DOHH2 (cell line): ENCODE results near the gene TNFRSF21.

ENCODE experiments used
- H3F3A ChIP-seq: fragments of 200-600 bp; sonication (generic), shearing (Covaris generic); 2 replicates; pipeline ENCODE4 v1.6.0; 2016; ENCODE audit warnings: antibody characterized with exemption, mild to moderate bottlenecking; ENCODE audit not compliant: control insufficient read depth, insufficient read depth
- H3K27ac ChIP-seq: fragments of 200-600 bp; sonication (generic); 2 replicates; pipeline ENCODE4 v1.5.1; 2014; ENCODE audit warnings: low read depth, mild to moderate bottlenecking, low read length, moderate library complexity
- H3K27me3 ChIP-seq: fragments of 200-600 bp; sonication (generic); 2 replicates; pipeline ENCODE4 v1.6.1; 2014; ENCODE audit warnings: mild to moderate bottlenecking, low read length, mixed read lengths; ENCODE audit not compliant: control insufficient read depth
- H3K36me3 ChIP-seq: fragments of 200-600 bp; sonication (generic); 2 replicates; pipeline ENCODE4 v1.6.1; 2014; ENCODE audit warnings: mild to moderate bottlenecking, low read length, moderate library complexity, mixed read lengths; ENCODE audit not compliant: control insufficient read depth
- H3K4me1 ChIP-seq: fragments of 200-600 bp; sonication (generic); 2 replicates; pipeline ENCODE4 v1.6.1; 2014; ENCODE audit warnings: mild to moderate bottlenecking, low read length, mixed read lengths; ENCODE audit not compliant: control insufficient read depth
- H3K4me2 ChIP-seq: fragments of 200-600 bp; sonication (generic); 2 replicates; pipeline ENCODE4 v1.6.0; 2014; ENCODE audit warnings: mild to moderate bottlenecking, low read length, moderate library complexity
- H3K4me3 ChIP-seq: fragments of 200-600 bp; sonication (generic); 2 replicates; pipeline ENCODE4 v1.5.1; 2014; ENCODE audit warnings: mild to moderate bottlenecking, low read length, mixed read lengths
- H3K79me2 ChIP-seq: fragments of 200-600 bp; sonication (generic); 2 replicates; pipeline ENCODE4 v1.6.1; 2014; ENCODE audit warnings: mild to moderate bottlenecking, low read length, mixed read lengths; ENCODE audit not compliant: control insufficient read depth
- H3K9me2 ChIP-seq: fragments of 200-600 bp; sonication (generic); replicated peaks from 2 replicates; pipeline ENCODE4 v1.6.1; 2014; ENCODE audit warnings: mild to moderate bottlenecking, low read length, mixed read lengths; ENCODE audit not compliant: control insufficient read depth
- H3K9me3 ChIP-seq: fragments of 200-600 bp; sonication (generic); 2 replicates; pipeline ENCODE4 v1.6.1; 2014; ENCODE audit warnings: antibody characterized with exemption, low read length, mixed read lengths; ENCODE audit not compliant: control insufficient read depth, insufficient read depth
- H4K20me1 ChIP-seq: fragments of 200-600 bp; sonication (generic); 2 replicates; pipeline ENCODE4 v1.6.0; 2014; ENCODE audit warnings: low read depth, mild to moderate bottlenecking, antibody characterized with exemption, low read length, moderate library complexity; ENCODE audit not compliant: control insufficient read depth, insufficient read depth
- CTCF ChIP-seq: fragments of 200-600 bp; sonication (generic); IDR thresholded peaks from one replicate; pipeline ENCODE4 v1.5.1; 2014; ENCODE audit warnings: antibody characterized with exemption, mild to moderate bottlenecking, low read depth, low read length; ENCODE audit not compliant: poor library complexity, severe bottlenecking
- EZH2phosphoT487 ChIP-seq: fragments of 200-600 bp; sonication (generic); IDR thresholded peaks from 2 replicates; pipeline ENCODE4 v1.6.1; 2017; ENCODE audit warnings: borderline replicate concordance, mild to moderate bottlenecking, antibody characterized with exemption, low read length, moderate library complexity, mixed read lengths

TNFRSF21 gene

GRCh38 chr6:47256981-47257730 lies 52.5 kb downstream of the TNFRSF21 start:
- peaks cover 17% of the 10 kb centered on the region for H3K4me1 ChIP-seq
- H4K20me1 ChIP-seq, result no peaks in the 10 kb centered on the region
- no peaks in the 10 kb centered on the region for H3F3A ChIP-seq
- no peaks in the 10 kb centered on the region for H3K9me3 ChIP-seq
- no peak overlapping the region for H3K4me3 ChIP-seq
- H3K9me2 ChIP-seq, result no peaks in the 10 kb centered on the region
- no peaks in the 10 kb centered on the region for H3K27me3 ChIP-seq
- no peaks in the 10 kb centered on the region for H3K79me2 ChIP-seq
- no peak overlapping the region for H3K4me2 ChIP-seq
- 0 out of 2 replicates have a peak, but pooled peaks cover 2% of the 10 kb centered on the region for H3K36me3 ChIP-seq
- no peak overlapping the region for H3K27ac ChIP-seq
- TF ChIP-seq CTCF (no peak), EZH2phosphoT487 (no peak)

GRCh38 chr6:47256361-47256760 lies 53.3 kb downstream of the TNFRSF21 start:
- no peaks in the 10 kb centered on the region for H3K79me2 ChIP-seq
- H3K36me3 ChIP-seq, result 0 out of 2 replicates have a peak, but pooled peaks cover 2% of the 10 kb centered on the region
- no peaks in the 10 kb centered on the region for H4K20me1 ChIP-seq
- H3K27ac ChIP-seq, result no peak overlapping the region
- no peaks in the 10 kb centered on the region for H3K27me3 ChIP-seq
- TF ChIP-seq CTCF (no peak), EZH2phosphoT487 (no peak)
- no peaks in the 10 kb centered on the region for H3K9me2 ChIP-seq
- no peaks in the 10 kb centered on the region for H3F3A ChIP-seq
- no peak overlapping the region for H3K4me3 ChIP-seq
- H3K9me3 ChIP-seq, result no peaks in the 10 kb centered on the region
- no peak overlapping the region for H3K4me2 ChIP-seq
- peaks cover 17% of the 10 kb centered on the region for H3K4me1 ChIP-seq

GRCh38 chr6:47254906-47255305 lies 54.8 kb downstream of the TNFRSF21 start:
- no peaks in the 10 kb centered on the region for H4K20me1 ChIP-seq
- H3K9me3 ChIP-seq, result no peaks in the 10 kb centered on the region
- no peaks in the 10 kb centered on the region for H3F3A ChIP-seq
- no peaks in the 10 kb centered on the region for H3K9me2 ChIP-seq
- no peak overlapping the region for H3K4me3 ChIP-seq
- H3K4me2 ChIP-seq, result no peak overlapping the region
- no peaks in the 10 kb centered on the region for H3K27me3 ChIP-seq
- H3K4me1 ChIP-seq, result peaks cover 28% of the 10 kb centered on the region
- no peak overlapping the region for H3K27ac ChIP-seq
- no peak for TF ChIP-seq CTCF
- H3K79me2 ChIP-seq, result no peaks in the 10 kb centered on the region
- H3K36me3 ChIP-seq, result 0 out of 2 replicates have a peak, but pooled peaks cover 2% of the 10 kb centered on the region
